Esophagus (tissue), 2 donors: ENCODE data around the gene OR11G2. TPM values are rescaled to one million over a fixed set of nuclear protein-coding genes. Genes with fewer than 3 reads are reported as not detected.
"Not testable (repeated sequence)": the region's sequence is repeated elsewhere in the genome, so short reads cannot be mapped to it uniquely, and the experiment has no call there.

ENCODE experiments used
- H3K27ac ChIP-seq, 2 donors: one replicate each; pipeline ENCODE4 v1.5.1; 2013; ENCODE audit warnings: low read depth in 2 of 2, mild to moderate bottlenecking in 2 of 2, inconsistent platforms in 1 of 2, low read length in 1 of 2, moderate library complexity in 1 of 2
- H3K27me3 ChIP-seq, 2 donors: one replicate each; pipeline ENCODE4 v1.6.1; 2013; ENCODE audit warnings: low read length in 2 of 2, control low read depth in 1 of 2, mild to moderate bottlenecking in 1 of 2; ENCODE audit not compliant: insufficient read depth in 2 of 2, control insufficient read depth in 1 of 2
- H3K36me3 ChIP-seq, 2 donors: one replicate each; pipeline ENCODE4 v1.6.1; 2013; ENCODE audit warnings: low read length in 1 of 2; ENCODE audit not compliant: control insufficient read depth in 2 of 2, insufficient read depth in 2 of 2
- H3K4me1 ChIP-seq, 2 donors: one replicate each; pipeline ENCODE4 v1.6.1; 2013; ENCODE audit warnings: low read length in 1 of 2; ENCODE audit not compliant: control insufficient read depth in 2 of 2, insufficient read depth in 2 of 2
- H3K4me3 ChIP-seq, 2 donors: one replicate each; pipeline ENCODE4 v1.5.1; 2013; ENCODE audit warnings: low read length in 2 of 2, mild to moderate bottlenecking in 2 of 2, low read depth in 1 of 2, moderate library complexity in 1 of 2
- H3K9me3 ChIP-seq, 2 donors: one replicate each; pipeline ENCODE4 v1.6.1; 2013; ENCODE audit warnings: mild to moderate bottlenecking in 2 of 2, low read depth in 1 of 2, low read length in 1 of 2, moderate library complexity in 1 of 2; ENCODE audit not compliant: control insufficient read depth in 2 of 2, insufficient read depth in 1 of 2
- WGBS, 2 donors: extraction: QIAGEN DNeasy Blood & Tissue Kit; methylation state at CpG; one replicate each; pipeline ENCODE4 v1.1.7; 2013; 5-methylcytosine and 5-hydroxymethylcytosine counted together
- polyA plus RNA-seq, 2 donors: library from polyadenylated mRNA; stranded (reverse); fragments of 200-250 nt; gene quantifications; one replicate each; pipeline ENCODE4 v1.2.3, GENCODE V29; 2013
- donor health status: healthy with polysubstance abuse.
- donor health status: Bipolar disorder and iron deficiency.

The OR11G2 gene
- polyA plus RNA-seq, 2 donors, result not detected

GRCh38 chr14:20209595-20209994, 18.9 kb downstream of the OR11G2 start:
- Histone ChIP-seq H3K27me3 (no peaks in the 10 kb centered on the region), H3K4me3 (no peak overlapping the region), H3K4me1 (no peaks in the 10 kb centered on the region), H3K27ac (no peak overlapping the region), H3K36me3 (no peaks in the 10 kb centered on the region), H3K9me3 (no peaks in the 10 kb centered on the region)
- 87 to 93% methylated on average over 2 of the region's 2 CpGs for WGBS, 2 donors

- not testable (repeated sequence) for H3K36me3 ChIP-seq, H3K27me3 ChIP-seq, H3K4me3 ChIP-seq, H3K4me1 ChIP-seq, H3K27ac ChIP-seq, H3K9me3 ChIP-seq
- WGBS, 2 donors, result 87 to 92% methylated on average over 6 to 20 of the region's 28 CpGs
These were observed 21.7 kb downstream of the OR11G2 start for GRCh38 chr14:20212406-20212805.

- H3K4me3 ChIP-seq, result no peak overlapping the region
- H3K36me3 ChIP-seq, result no peaks in the 10 kb centered on the region
- no peaks in the 10 kb centered on the region for H3K4me1 ChIP-seq
- H3K27ac ChIP-seq, result no peak overlapping the region
- H3K27me3 ChIP-seq, result no peaks in the 10 kb centered on the region
- 59 to 61% methylated on average over 2 of the region's 2 CpGs for WGBS, 2 donors
- H3K9me3 ChIP-seq, result no peaks in the 10 kb centered on the region
These were observed 24.5 kb downstream of the OR11G2 start for GRCh38 chr14:20215196-20215595.

GRCh38 chr14:20219033-20219432, 28.3 kb downstream of the OR11G2 start:
- Histone ChIP-seq H3K9me3 (no peaks in the 10 kb centered on the region), H3K27me3 (no peaks in the 10 kb centered on the region), H3K4me3 (no peak overlapping the region), H3K36me3 (no peaks in the 10 kb centered on the region), H3K4me1 (no peaks in the 10 kb centered on the region), H3K27ac (no peak overlapping the region)
- WGBS, 2 donors, result 41 to 46% methylated on average over 4 of the region's 4 CpGs

DNA sequence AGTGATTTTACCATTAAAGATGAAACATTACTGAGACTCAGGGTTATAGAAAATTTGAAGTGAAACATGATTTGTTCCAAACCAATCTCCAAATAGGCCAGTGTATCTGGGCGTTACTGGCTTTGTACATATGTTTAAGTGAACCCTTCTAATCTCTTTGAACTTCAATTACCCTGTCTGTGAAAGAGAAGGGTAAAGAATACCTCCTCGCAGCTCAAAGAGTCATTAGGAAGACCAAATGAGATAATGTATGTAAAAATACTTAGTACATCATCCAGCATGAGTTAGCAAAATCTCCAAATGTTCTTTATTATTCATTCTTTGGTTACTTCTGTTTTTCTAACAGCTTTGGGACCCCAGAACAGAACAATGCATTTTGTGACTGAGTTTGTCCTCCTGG, 32.7 kb downstream of the OR11G2 start, which contains the start of gene OR11H6:
TSS of gene OR11H6 (plus strand) at position 301 of the 400 bp plus-strand sequence. CDS start at position 301, 0 bp downstream.
- no peaks in the 10 kb centered on the region for H3K9me3 ChIP-seq
- no peaks in the 10 kb centered on the region for H3K4me1 ChIP-seq
- no peak within 1 kb of the TSS for H3K27ac ChIP-seq
- WGBS, 2 donors, result 27 to 31% methylated on average over 2 of the region's 2 CpGs
- H3K4me3 ChIP-seq, result no peak within 1 kb of the TSS
- H3K36me3 ChIP-seq, result no peaks in the 10 kb centered on the region
- H3K27me3 ChIP-seq, result no peaks in the 10 kb centered on the region

DNA sequence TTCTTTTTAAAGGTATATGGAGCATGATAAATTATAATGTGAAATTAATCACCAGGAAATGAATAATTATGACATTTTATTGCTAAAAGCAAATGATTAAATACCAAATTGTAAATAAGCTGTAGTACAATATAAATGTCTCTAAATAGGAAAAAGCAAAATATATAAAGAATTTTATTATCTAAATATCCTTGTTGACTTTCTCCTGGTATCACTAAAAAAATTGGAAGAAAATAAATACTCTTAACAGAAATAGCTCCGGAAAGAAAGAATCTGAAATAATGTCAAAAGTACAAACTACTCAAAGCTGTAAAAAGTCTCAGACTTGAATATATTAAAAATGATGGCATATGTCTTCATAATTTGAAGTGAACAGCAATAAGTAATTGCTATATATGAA, 38.0 kb downstream of the OR11G2 start, which contains the start of gene OR11H7:
TSS of gene OR11H7 (plus strand) at position 301 of the 400 bp plus-strand sequence.
- Histone ChIP-seq H3K36me3 (no peaks in the 10 kb centered on the region), H3K27ac (no peak within 1 kb of the TSS), H3K4me3 (no peak within 1 kb of the TSS), H3K9me3 (no peaks in the 10 kb centered on the region), H3K4me1 (no peaks in the 10 kb centered on the region), H3K27me3 (no peaks in the 10 kb centered on the region)
- 74 to 77% methylated on average over 1 of the region's 1 CpG for WGBS, 2 donors

DNA sequence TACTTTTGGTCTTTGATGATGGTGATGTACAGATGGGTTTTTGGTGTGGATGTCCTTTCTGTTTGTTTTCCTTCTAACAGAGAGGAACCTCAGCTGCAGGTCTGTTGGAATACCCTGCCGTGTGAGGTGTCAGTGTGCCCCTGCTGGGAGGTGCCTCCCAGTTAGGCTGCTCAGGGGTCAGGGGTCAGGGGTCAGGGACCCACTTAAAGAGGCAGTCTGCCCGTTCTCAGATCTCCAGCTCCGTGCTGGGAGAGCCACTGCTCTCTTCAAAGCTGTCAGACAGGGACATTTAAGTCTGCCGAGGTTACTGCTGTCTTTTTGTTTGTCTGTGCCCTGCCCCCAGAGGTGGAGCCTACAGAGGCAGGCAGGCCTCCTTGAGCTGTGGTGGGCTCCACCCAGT, 44.7 kb downstream of the OR11G2 start:
- not testable (repeated sequence) for H3K4me3 ChIP-seq, H3K4me1 ChIP-seq, H3K27ac ChIP-seq, H3K36me3 ChIP-seq, H3K27me3 ChIP-seq, H3K9me3 ChIP-seq
- WGBS, 2 donors, result 76 to 81% methylated on average over 3 to 4 of the region's 4 CpGs

DNA sequence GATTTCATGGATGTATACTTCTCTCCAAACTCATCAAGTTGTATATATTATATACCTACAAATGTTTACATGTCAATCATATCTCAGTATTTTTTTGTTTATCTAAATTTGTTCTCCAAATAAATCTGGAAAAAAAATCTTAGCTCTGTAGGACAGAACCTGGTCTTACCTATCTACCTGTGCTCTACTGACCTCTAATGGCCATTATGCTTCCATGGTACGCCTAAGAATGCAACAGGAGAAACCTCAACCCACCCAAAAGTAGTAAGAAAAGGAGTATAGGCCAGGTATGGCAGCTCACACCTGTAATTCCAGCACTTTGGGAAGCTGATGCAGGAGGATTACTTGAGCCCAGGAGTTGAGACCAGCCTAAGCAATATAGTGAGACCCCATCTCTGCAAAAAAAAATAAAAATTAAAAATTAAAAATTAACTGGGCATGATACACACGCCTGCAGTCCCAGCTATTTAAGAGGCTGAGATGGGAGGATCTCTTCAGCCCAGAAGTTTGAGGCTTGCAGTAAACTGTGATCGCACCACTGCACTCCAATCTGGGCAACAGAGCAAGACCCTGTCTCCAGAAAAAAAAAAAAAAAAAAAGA, 57.0 kb downstream of the OR11G2 start:
- no peak overlapping the region for H3K27ac ChIP-seq
- no peaks in the 10 kb centered on the region for H3K9me3 ChIP-seq
- no peaks in the 10 kb centered on the region for H3K36me3 ChIP-seq
- 57 to 69% methylated on average over 3 of the region's 3 CpGs for WGBS, 2 donors
- no peak overlapping the region for H3K4me3 ChIP-seq
- no peaks in the 10 kb centered on the region for H3K27me3 ChIP-seq
- H3K4me1 ChIP-seq, result no peaks in the 10 kb centered on the region

Other genes starting within 250 kb of the OR11G2 start
- gene OR4K15, start 215.3 kb upstream of the OR11G2 start, polyA plus RNA-seq, result not detected
- not detected for gene OR4Q2, start 188.7 kb upstream of the OR11G2 start, polyA plus RNA-seq
- gene OR4K14, start 171.6 kb upstream of the OR11G2 start, polyA plus RNA-seq, result not detected
- gene OR4K13, start 154.9 kb upstream of the OR11G2 start, polyA plus RNA-seq, result not detected
- gene OR4L1, start 130.9 kb upstream of the OR11G2 start, polyA plus RNA-seq, result not detected
- gene OR4K17, start 80.2 kb upstream of the OR11G2 start, polyA plus RNA-seq, result not detected
- not detected for gene OR4N5, start 52.1 kb upstream of the OR11G2 start, polyA plus RNA-seq
- not detected for gene OR11H6, start 32.8 kb downstream of the OR11G2 start, polyA plus RNA-seq
- gene OR11H7, start 38.1 kb downstream of the OR11G2 start, polyA plus RNA-seq, result not detected
- gene OR11H4, start 48.4 kb downstream of the OR11G2 start, polyA plus RNA-seq, result not detected
- gene TTC5, start 115.1 kb downstream of the OR11G2 start, polyA plus RNA-seq, result 1 to 10 TPM; 2.9 to 4.2 TPM
- gene CCNB1IP1, start 142.4 kb downstream of the OR11G2 start, polyA plus RNA-seq, result 10 to 100 TPM; 28.5 to 31.6 TPM
- gene PARP2, start 152.7 kb downstream of the OR11G2 start, polyA plus RNA-seq, result 10 to 100 TPM; 11.5 to 13.3 TPM
- 10 to 100 TPM in 1 of 2 donors, 1 to 10 TPM in 1; 7.9 to 14.6 TPM for gene TEP1, start 222.6 kb downstream of the OR11G2 start, polyA plus RNA-seq
- under 1 TPM; 0.06 to 0.07 TPM for gene KLHL33, start 245.3 kb downstream of the OR11G2 start, polyA plus RNA-seq